C4-2B (cell line): ENCODE data around the gene SUV39H1.

ENCODE experiments used
- ZFX ChIP-seq: fragments of 450-650 bp; IDR thresholded peaks from 2 replicates; pipeline ENCODE4 v1.6.1; 2017
- TF ChIP-seq, protein P1 (sequence below): fragments of 450-650 bp; conservative IDR thresholded peaks from 2 replicates; pipeline ENCODE4 v1.5.1; 2017; ENCODE audit warnings: mild to moderate bottlenecking

DNA sequence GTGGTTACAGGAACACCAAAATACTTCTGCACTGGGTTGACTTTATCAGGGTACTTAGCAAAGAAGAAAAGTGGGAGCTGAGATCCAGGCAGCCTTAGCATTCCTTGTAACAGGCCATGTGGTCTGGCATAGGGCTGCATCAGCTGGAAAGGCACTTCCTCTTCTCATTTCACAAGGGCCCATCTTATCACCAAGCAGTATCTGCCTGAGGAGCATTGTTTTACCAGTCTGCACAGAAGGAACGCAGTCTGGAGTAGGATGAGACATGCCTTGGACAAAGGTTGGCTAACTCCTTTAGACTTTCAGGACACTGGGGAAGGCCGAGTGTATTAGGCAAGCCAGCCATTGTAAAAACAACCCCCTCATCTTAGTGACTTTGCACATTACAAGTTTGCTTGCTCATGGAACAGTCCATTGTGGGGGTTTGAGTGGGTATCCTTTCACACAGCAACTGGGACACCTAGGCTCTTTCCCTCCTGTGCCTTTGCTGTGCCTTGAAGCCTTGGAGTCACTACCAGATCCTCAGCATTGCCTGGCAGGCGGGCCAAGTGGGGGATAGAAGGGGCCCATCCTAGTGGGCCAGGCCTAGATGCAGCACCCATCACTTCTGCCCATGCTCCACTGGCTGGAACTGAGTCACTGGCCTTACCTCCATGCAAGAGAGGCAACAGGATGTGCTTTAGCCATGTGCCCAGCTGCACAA is 4.6 kb downstream of the SUV39H1 start:
- TF ChIP-seq, protein P1, sequence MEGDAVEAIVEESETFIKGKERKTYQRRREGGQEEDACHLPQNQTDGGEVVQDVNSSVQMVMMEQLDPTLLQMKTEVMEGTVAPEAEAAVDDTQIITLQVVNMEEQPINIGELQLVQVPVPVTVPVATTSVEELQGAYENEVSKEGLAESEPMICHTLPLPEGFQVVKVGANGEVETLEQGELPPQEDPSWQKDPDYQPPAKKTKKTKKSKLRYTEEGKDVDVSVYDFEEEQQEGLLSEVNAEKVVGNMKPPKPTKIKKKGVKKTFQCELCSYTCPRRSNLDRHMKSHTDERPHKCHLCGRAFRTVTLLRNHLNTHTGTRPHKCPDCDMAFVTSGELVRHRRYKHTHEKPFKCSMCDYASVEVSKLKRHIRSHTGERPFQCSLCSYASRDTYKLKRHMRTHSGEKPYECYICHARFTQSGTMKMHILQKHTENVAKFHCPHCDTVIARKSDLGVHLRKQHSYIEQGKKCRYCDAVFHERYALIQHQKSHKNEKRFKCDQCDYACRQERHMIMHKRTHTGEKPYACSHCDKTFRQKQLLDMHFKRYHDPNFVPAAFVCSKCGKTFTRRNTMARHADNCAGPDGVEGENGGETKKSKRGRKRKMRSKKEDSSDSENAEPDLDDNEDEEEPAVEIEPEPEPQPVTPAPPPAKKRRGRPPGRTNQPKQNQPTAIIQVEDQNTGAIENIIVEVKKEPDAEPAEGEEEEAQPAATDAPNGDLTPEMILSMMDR = no peak
- TF ChIP-seq ZFX = no peak
